ENCODE data around the gene PTPRK.

The PTPRK gene

DNA sequence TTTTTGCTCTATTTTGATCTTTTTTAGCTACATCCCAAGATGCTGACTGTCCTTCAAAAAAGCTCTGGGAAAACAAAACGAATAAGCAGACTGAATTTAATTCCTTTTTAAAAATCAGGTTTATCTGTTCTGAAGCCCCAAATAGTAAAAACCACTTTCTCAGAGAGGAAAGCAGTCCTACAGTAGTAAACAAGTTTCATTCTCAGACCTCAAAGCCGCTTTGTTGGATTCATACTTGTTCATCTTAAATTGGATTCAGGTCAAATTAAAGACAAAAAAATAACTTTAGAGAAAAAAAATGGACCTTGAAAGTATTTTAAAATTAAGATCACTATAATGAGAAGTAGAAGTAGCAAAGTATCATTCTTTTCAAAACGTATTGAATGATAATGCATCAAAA lies 523.5 kb downstream of the PTPRK start:
- H3K9me2 ChIP-seq (ENCODE audit: low read depth, low read length) = no peaks in the 10 kb centered on the region
- H2AFZ ChIP-seq (ENCODE audit: low read length) = no peak overlapping the region
- no peak for TF ChIP-seq EZH2 (IDR thresholded peaks at IDR 0.05; ENCODE audit: borderline replicate concordance, low read length)
- TF ChIP-seq, protein P1, sequence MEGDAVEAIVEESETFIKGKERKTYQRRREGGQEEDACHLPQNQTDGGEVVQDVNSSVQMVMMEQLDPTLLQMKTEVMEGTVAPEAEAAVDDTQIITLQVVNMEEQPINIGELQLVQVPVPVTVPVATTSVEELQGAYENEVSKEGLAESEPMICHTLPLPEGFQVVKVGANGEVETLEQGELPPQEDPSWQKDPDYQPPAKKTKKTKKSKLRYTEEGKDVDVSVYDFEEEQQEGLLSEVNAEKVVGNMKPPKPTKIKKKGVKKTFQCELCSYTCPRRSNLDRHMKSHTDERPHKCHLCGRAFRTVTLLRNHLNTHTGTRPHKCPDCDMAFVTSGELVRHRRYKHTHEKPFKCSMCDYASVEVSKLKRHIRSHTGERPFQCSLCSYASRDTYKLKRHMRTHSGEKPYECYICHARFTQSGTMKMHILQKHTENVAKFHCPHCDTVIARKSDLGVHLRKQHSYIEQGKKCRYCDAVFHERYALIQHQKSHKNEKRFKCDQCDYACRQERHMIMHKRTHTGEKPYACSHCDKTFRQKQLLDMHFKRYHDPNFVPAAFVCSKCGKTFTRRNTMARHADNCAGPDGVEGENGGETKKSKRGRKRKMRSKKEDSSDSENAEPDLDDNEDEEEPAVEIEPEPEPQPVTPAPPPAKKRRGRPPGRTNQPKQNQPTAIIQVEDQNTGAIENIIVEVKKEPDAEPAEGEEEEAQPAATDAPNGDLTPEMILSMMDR (IDR thresholded peaks at IDR 0.05; ENCODE audit: low read length) = no peak
- H3K4me1 ChIP-seq (ENCODE audit: insufficient read depth, low read length, severe bottlenecking) = no peaks in the 10 kb centered on the region
- H3K36me3 ChIP-seq (ENCODE audit: insufficient read depth, low read length) = no peaks in the 10 kb centered on the region
- no peak overlapping the region for H3K4me2 ChIP-seq (ENCODE audit: low read length)
- no peaks in the 10 kb centered on the region for H3K9me3 ChIP-seq (ENCODE audit: low read length)
- H3K27ac ChIP-seq (ENCODE audit: low read depth, low read length, poor library complexity, severe bottlenecking) = no peak overlapping the region
- no peaks in the 10 kb centered on the region for H3K79me2 ChIP-seq (ENCODE audit: insufficient read depth, low read length)
- no peak overlapping the region for H3K4me3 ChIP-seq (ENCODE audit: low read depth, low read length, poor library complexity, severe bottlenecking)
- H4K20me1 ChIP-seq (ENCODE audit: insufficient read depth, low read length) = no peaks in the 10 kb centered on the region
- H3K27me3 ChIP-seq (ENCODE audit: insufficient read depth, low read length) = no peaks in the 10 kb centered on the region
- H3F3A ChIP-seq (ENCODE audit: insufficient read depth, low read length) = no peaks in the 10 kb centered on the region
- H3K9ac ChIP-seq (ENCODE audit: low read length) = no peak overlapping the region

DNA sequence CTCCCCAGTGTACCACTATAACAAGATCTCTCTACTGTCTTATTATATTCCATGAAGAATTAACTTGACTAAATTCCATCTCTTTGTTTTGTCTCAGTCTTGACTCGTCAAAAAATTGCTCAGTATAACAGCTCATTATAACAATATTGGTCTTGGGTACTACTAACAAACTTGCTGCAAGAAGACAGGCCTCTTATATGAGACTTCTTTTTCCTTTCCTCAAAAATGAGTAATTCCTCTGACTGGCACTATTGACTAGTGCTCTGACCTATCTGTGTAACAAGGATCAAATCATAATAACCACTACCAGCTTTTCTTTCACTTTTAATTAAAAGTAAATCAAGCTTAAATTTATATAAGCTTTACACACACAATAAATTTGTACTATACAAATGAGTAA lies 528.3 kb downstream of the PTPRK start:
- Histone ChIP-seq H3K9ac (ENCODE audit: low read length) (no peak overlapping the region), H3K4me2 (ENCODE audit: low read length) (no peak overlapping the region), H3K9me3 (ENCODE audit: low read length) (no peaks in the 10 kb centered on the region), H3K27me3 (ENCODE audit: insufficient read depth, low read length) (no peaks in the 10 kb centered on the region), H4K20me1 (ENCODE audit: insufficient read depth, low read length) (no peaks in the 10 kb centered on the region), H2AFZ (ENCODE audit: low read length) (no peak overlapping the region), H3K9me2 (ENCODE audit: low read depth, low read length) (no peaks in the 10 kb centered on the region), H3K4me1 (ENCODE audit: insufficient read depth, low read length, severe bottlenecking) (no peaks in the 10 kb centered on the region), H3K79me2 (ENCODE audit: insufficient read depth, low read length) (no peaks in the 10 kb centered on the region), H3K4me3 (ENCODE audit: low read depth, low read length, poor library complexity, severe bottlenecking) (no peak overlapping the region), H3K36me3 (ENCODE audit: insufficient read depth, low read length) (no peaks in the 10 kb centered on the region), H3F3A (ENCODE audit: insufficient read depth, low read length) (no peaks in the 10 kb centered on the region), H3K27ac (ENCODE audit: low read depth, low read length, poor library complexity, severe bottlenecking) (no peak overlapping the region)
- TF ChIP-seq, protein P1 (IDR thresholded peaks at IDR 0.05; ENCODE audit: low read length) = no peak
- no peak for TF ChIP-seq EZH2 (IDR thresholded peaks at IDR 0.05; ENCODE audit: borderline replicate concordance, low read length)

DNA sequence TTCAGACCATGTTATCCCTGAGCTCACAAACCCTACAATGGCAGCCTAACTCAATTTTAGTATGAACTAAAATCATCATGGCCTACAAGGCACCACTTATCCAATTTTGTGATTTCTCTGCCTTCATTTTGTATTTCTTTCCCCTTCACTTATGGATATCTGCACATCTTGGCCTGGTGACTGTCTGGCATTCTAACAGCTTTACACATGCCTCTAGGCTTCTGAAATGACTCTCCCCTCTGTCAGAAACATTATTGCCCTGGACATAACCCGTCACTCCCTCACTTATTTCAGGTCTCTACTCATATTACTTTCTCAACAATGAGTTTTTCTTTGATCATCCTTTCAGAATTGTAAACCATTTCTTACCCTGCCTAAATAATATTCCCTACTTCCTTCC lies 530.3 kb downstream of the PTPRK start:
- Histone ChIP-seq H3K4me1 (ENCODE audit: insufficient read depth, low read length, severe bottlenecking) (no peaks in the 10 kb centered on the region), H3K4me3 (ENCODE audit: low read depth, low read length, poor library complexity, severe bottlenecking) (no peak overlapping the region)

More for the DNA sequence above, 530.3 kb downstream of the PTPRK start:
- Histone ChIP-seq H3K9me3 (ENCODE audit: low read length) (no peaks in the 10 kb centered on the region), H2AFZ (ENCODE audit: low read length) (no peak overlapping the region), H3K4me2 (ENCODE audit: low read length) (no peak overlapping the region), H3F3A (ENCODE audit: insufficient read depth, low read length) (no peaks in the 10 kb centered on the region), H3K9ac (ENCODE audit: low read length) (no peak overlapping the region), H3K27me3 (ENCODE audit: insufficient read depth, low read length) (no peaks in the 10 kb centered on the region), H4K20me1 (ENCODE audit: insufficient read depth, low read length) (no peaks in the 10 kb centered on the region), H3K36me3 (ENCODE audit: insufficient read depth, low read length) (no peaks in the 10 kb centered on the region), H3K79me2 (ENCODE audit: insufficient read depth, low read length) (no peaks in the 10 kb centered on the region), H3K27ac (ENCODE audit: low read depth, low read length, poor library complexity, severe bottlenecking) (no peak overlapping the region), H3K9me2 (ENCODE audit: low read depth, low read length) (no peaks in the 10 kb centered on the region)
- TF ChIP-seq, protein P1 (IDR thresholded peaks at IDR 0.05; ENCODE audit: low read length) = no peak
- TF ChIP-seq EZH2 (IDR thresholded peaks at IDR 0.05; ENCODE audit: borderline replicate concordance, low read length) = no peak
